Measurements from ENCODE around the gene TTYH2.

The TTYH2 gene

GRCh38 chr17:74176546-74177001 is 36.8 kb upstream of the TTYH2 start:
- peak; percentile 94 for TF ChIP-seq CTCF (IDR thresholded peaks at IDR 0.05; ENCODE audit: low read depth, low read length)
- H3K4me3 ChIP-seq (ENCODE audit: low read depth, low read length): no peak overlapping the region
- in situ Hi-C loops (cut with HindIII; ENCODE audit: low sequenced_read_pairs): no loop called here
- peak; percentile 57 for DNase-seq (ENCODE audit: low read depth, low spot score)

DNA sequence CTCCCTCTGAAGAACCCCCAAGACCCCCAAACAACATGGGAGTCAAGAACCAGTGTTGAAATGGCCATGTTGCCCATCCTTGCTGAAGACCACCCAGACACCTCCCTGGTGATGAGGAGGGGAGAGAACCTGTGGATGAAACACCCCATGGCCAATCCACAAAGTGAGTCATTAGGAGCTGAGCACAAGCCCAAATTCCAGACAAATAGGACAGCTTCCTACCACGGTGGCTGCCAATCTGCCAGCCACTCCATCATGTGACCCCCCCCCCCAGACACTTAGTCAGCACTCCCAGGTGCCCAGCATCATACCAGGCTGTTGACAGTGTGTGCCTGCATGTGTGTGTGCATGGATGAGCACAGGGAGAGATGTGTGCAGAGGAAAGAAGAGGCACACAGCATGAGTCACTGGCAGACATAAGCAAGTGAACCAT is 36.3 kb upstream of the TTYH2 start:
- no peak overlapping the region for H3K4me3 ChIP-seq (ENCODE audit: low read depth, low read length)
- TF ChIP-seq CTCF (IDR thresholded peaks at IDR 0.05; ENCODE audit: low read depth, low read length): no peak
- in situ Hi-C loops (cut with HindIII; ENCODE audit: low sequenced_read_pairs): no loop called here
- DNase-seq (ENCODE audit: low read depth, low spot score): no peak

- no peak overlapping the region for H3K4me3 ChIP-seq (ENCODE audit: low read depth, low read length)
- no peak for TF ChIP-seq CTCF (IDR thresholded peaks at IDR 0.05; ENCODE audit: low read depth, low read length)
- in situ Hi-C loops (cut with HindIII; ENCODE audit: low sequenced_read_pairs): no loop called here
- no peak for DNase-seq (ENCODE audit: low read depth, low spot score)
These were observed 33.8 kb upstream of the TTYH2 start for GRCh38 chr17:74179576-74179975.

GRCh38 chr17:74180336-74180735 is 33.0 kb upstream of the TTYH2 start:
- in situ Hi-C loops (cut with HindIII; ENCODE audit: low sequenced_read_pairs): no loop called here
- H3K4me3 ChIP-seq (ENCODE audit: low read depth, low read length): no peak overlapping the region
- TF ChIP-seq CTCF (IDR thresholded peaks at IDR 0.05; ENCODE audit: low read depth, low read length): no peak
- DNase-seq (ENCODE audit: low read depth, low spot score): no peak

DNA sequence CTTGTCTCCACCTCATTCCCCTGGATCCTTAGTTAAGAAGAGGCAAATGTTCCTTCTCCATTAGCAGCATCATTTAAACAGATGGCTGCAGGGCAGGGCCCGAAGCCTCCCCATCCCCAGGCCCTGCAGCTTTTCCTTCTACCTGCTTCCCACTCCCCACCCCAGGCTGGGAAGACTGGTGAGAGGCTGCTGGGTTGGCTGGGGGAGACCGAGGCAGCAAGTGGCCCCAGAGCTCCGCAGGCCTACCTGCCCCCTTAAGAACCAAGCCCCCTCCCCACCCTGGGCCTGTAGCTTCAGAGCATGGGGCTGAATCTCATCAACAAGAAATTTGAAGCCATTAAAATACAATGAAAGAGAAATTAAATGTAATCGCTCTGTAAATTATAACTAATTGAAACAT is 32.0 kb upstream of the TTYH2 start:
- no peak for TF ChIP-seq CTCF (IDR thresholded peaks at IDR 0.05; ENCODE audit: low read depth, low read length)
- H3K4me3 ChIP-seq (ENCODE audit: low read depth, low read length): no peak overlapping the region
- no peak for DNase-seq (ENCODE audit: low read depth, low spot score)
- in situ Hi-C loops (cut with HindIII; ENCODE audit: low sequenced_read_pairs): no loop called here

DNA sequence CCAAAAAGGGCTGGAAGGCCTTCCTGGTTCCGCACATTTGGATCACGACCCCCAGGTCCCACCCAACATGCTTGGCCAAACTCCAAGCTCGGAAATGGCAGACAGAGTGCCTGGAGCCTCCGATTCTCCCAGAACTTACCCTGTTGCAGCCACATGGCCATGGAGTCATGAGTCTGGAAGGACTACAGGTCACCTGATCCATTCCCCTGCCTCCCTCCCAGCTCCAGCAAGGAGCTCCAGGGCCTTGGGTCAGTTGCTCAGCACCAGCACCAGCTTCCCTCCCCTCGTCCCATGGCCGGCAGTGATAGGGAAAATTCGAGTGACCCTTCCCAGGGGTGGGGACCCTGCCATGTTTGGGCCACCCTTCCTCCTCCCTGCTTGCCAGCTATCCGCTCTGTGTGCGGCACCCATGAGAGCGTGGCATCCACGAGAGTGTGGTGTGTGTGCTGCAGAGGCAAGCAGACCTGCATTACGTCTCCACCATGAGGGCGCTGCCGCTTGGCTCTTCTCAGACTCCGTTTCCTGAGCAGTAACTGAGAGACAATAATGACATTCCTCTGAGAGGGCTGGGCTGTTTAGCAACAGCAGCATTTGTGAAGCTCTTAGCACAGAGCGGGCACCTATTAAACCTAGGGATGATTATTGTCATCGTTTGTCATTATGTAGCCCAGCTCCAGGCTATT is 31.2 kb upstream of the TTYH2 start:
- in situ Hi-C loops (cut with HindIII; ENCODE audit: low sequenced_read_pairs): no loop called here
- TF ChIP-seq CTCF (IDR thresholded peaks at IDR 0.05; ENCODE audit: low read depth, low read length): no peak
- no peak for DNase-seq (ENCODE audit: low read depth, low spot score)

More for the DNA sequence above, 31.2 kb upstream of the TTYH2 start:
- H3K4me3 ChIP-seq (ENCODE audit: low read depth, low read length): no peak overlapping the region

Data from astrocyte of the spinal cord (primary cell).